Measurements from ENCODE around the gene TMCC2. TPM values are rescaled to one million over a fixed set of nuclear protein-coding genes. Genes with fewer than 3 reads are reported as not detected.

Gene TMCC2
- total RNA-seq, 2 donors from 2014 or later, result 6.8 to 8.9 TPM

GRCh38 chr1:205235951-205236350 lies 8.2 kb downstream of the TMCC2 start:
- ATAC-seq (ENCODE audit: insufficient number of reproducible peaks, low FRiP score, low read depth), result no peak

GRCh38 chr1:205236526-205236925 lies 8.8 kb downstream of the TMCC2 start:
- Histone ChIP-seq H3K9me3 (no peaks in the 10 kb centered on the region), H3K4me3 (no peak overlapping the region), H3K27me3 (replicated peaks; ENCODE audit: insufficient read depth) (no peaks in the 10 kb centered on the region), H3K36me3 (peaks cover under 1% of the 10 kb centered on the region), H3K4me1 (ENCODE audit: control insufficient read depth in 1 of 2, low read depth in 2 of 2) (peaks cover 5 to 28% of the 10 kb centered on the region in 2 donors), H3K27ac (no peak overlapping the region)
- DNase-seq (ENCODE audit: low spot score), result no peak
- ATAC-seq (ENCODE audit: insufficient number of reproducible peaks, low FRiP score, low read depth), result no peak
- no peak for TF ChIP-seq CTCF (IDR thresholded peaks at IDR 0.05)

More at GRCh38 chr1:205235951-205236350, 8.2 kb downstream of the TMCC2 start:
- no peaks in the 10 kb centered on the region for H3K27me3 ChIP-seq (replicated peaks; ENCODE audit: insufficient read depth)
- H3K4me3 ChIP-seq, result peak overlapping the region; percentile 27
- DNase-seq (ENCODE audit: low spot score), result no peak
- H3K9me3 ChIP-seq, result no peaks in the 10 kb centered on the region
- H3K27ac ChIP-seq, result no peak overlapping the region
- no peak for TF ChIP-seq CTCF (IDR thresholded peaks at IDR 0.05)
- peaks cover 5 to 28% of the 10 kb centered on the region in 2 donors for H3K4me1 ChIP-seq (ENCODE audit: control insufficient read depth in 1 of 2, low read depth in 2 of 2)
- H3K36me3 ChIP-seq, result no peaks in the 10 kb centered on the region

DNA sequence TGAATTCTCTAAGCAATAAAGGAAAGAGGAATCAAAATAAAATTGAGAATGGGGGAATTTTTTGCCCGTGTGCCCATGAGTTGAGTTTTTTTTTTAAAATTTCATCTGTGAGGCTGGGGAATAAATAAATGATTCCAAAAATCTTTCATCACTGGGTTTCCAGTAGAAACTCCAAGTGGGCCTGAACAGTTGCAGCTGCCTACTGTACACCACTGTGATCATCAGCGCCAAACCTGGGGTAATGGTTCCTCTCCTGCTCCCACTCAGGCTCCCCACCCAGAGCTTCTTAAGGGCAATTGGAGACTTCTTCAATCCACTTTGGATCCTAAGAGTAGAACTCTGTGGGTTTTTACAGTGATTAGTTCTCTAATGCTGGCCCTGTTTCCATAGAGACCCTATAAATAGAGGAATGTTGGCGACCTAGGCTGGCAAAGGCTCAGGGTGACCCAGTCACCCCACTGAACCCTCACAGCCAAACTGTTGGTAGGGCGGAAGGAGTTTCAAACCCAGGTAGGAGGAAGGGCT lies 9.3 kb downstream of the TMCC2 start:
- DNase-seq (ENCODE audit: low spot score), result no peak
- H3K27ac ChIP-seq, result no peak overlapping the region
- peaks cover 5% of the 10 kb centered on the region for H3K36me3 ChIP-seq
- no peaks in the 10 kb centered on the region for H3K27me3 ChIP-seq (replicated peaks; ENCODE audit: insufficient read depth)
- H3K4me1 ChIP-seq (ENCODE audit: control insufficient read depth in 1 of 2, low read depth in 2 of 2), result peaks cover 5 to 28% of the 10 kb centered on the region in 2 donors
- no peak overlapping the region for H3K4me3 ChIP-seq
- H3K9me3 ChIP-seq, result no peaks in the 10 kb centered on the region
- ATAC-seq (ENCODE audit: insufficient number of reproducible peaks, low FRiP score, low read depth), result no peak
- TF ChIP-seq CTCF (IDR thresholded peaks at IDR 0.05), result no peak

- no peak for ATAC-seq (ENCODE audit: insufficient number of reproducible peaks, low FRiP score, low read depth)
- Histone ChIP-seq H3K4me1 (ENCODE audit: control insufficient read depth in 1 of 2, low read depth in 2 of 2) (peaks cover 5 to 28% of the 10 kb centered on the region in 2 donors), H3K4me3 (no peak overlapping the region), H3K27ac (no peak overlapping the region), H3K9me3 (no peaks in the 10 kb centered on the region), H3K27me3 (replicated peaks; ENCODE audit: insufficient read depth) (no peaks in the 10 kb centered on the region), H3K36me3 (peaks cover 9% of the 10 kb centered on the region)
- DNase-seq (ENCODE audit: low spot score), result no peak
- no peak for TF ChIP-seq CTCF (IDR thresholded peaks at IDR 0.05)
These were observed 10.1 kb downstream of the TMCC2 start for GRCh38 chr1:205237526-205238484.

DNA sequence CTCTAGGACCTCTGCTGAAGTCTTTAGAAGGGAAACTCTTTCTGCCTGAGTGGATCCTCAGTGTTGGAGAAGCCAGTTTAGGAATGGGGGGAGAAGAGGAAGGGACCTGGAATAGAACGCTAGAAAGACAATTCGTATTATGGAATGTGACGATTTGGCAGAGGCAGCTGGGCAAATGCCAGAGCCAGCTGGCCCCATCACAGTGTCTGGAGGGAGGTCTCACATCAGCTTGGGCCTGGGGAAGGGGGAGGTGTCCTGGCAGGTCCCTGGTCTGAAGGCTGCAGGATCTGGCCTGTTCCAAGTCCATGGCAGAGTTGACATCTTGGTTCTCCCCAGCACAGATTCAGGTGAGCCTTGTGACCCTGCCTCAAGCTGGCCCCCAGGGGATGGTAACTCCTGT lies 11.3 kb downstream of the TMCC2 start:
- no peaks in the 10 kb centered on the region for H3K27me3 ChIP-seq (replicated peaks; ENCODE audit: insufficient read depth)
- no peak overlapping the region for H3K4me3 ChIP-seq
- no peaks in the 10 kb centered on the region for H3K9me3 ChIP-seq
- H3K27ac ChIP-seq, result no peak overlapping the region
- ATAC-seq (ENCODE audit: insufficient number of reproducible peaks, low FRiP score, low read depth) (no peak), DNase-seq (ENCODE audit: low spot score) (no peak)
- H3K4me1 ChIP-seq (ENCODE audit: control insufficient read depth in 1 of 2, low read depth in 2 of 2), result peaks cover 5 to 28% of the 10 kb centered on the region in 2 donors
- TF ChIP-seq CTCF (IDR thresholded peaks at IDR 0.05), result no peak
- peaks cover 9% of the 10 kb centered on the region for H3K36me3 ChIP-seq

All from thoracic aorta (tissue), 2 donors.